GM12878 (cell line): ENCODE data around the gene SMG9.

Experiments
- BCLAF1 ChIP-seq: fragments of 450-650 bp; IDR thresholded peaks from 2 replicates; pipeline ENCODE4 v1.6.1; 2017; ENCODE audit warnings: antibody characterized with exemption, mild to moderate bottlenecking, moderate library complexity
- CTCF ChIP-seq, 3 experiments: IDR thresholded peaks in 2 of 3; conservative IDR thresholded peaks in 1 of 3; 2 replicates each; pipeline ENCODE4 v1.5.1; 2011; ENCODE audit warnings: low read depth in 3 of 3, low read length in 3 of 3, mild to moderate bottlenecking in 3 of 3, control low read depth in 2 of 3, moderate library complexity in 2 of 3, inconsistent platforms in 1 of 3, mixed read lengths in 1 of 3; ENCODE audit not compliant: control insufficient read depth in 2 of 3, insufficient read depth in 1 of 3; ENCODE audit errors: extremely low read depth in 1 of 3
- MYC ChIP-seq: IDR thresholded peaks from 2 replicates; pipeline ENCODE4 v1.6.1; 2011; ENCODE audit warnings: mild to moderate bottlenecking, low read length, moderate library complexity, inconsistent platforms; ENCODE audit not compliant: insufficient read depth, insufficient replicate concordance, insufficient read length, severe bottlenecking
- POLR2AphosphoS5 ChIP-seq: IDR thresholded peaks from 2 replicates; pipeline ENCODE4 v1.6.1; 2011; ENCODE audit warnings: mild to moderate bottlenecking, low read length, inconsistent platforms
- RFX5 ChIP-seq: IDR thresholded peaks from 2 replicates; pipeline ENCODE4 v1.6.1; 2011; ENCODE audit warnings: low read depth, low read length, improper control_type of control experiment

DNA sequence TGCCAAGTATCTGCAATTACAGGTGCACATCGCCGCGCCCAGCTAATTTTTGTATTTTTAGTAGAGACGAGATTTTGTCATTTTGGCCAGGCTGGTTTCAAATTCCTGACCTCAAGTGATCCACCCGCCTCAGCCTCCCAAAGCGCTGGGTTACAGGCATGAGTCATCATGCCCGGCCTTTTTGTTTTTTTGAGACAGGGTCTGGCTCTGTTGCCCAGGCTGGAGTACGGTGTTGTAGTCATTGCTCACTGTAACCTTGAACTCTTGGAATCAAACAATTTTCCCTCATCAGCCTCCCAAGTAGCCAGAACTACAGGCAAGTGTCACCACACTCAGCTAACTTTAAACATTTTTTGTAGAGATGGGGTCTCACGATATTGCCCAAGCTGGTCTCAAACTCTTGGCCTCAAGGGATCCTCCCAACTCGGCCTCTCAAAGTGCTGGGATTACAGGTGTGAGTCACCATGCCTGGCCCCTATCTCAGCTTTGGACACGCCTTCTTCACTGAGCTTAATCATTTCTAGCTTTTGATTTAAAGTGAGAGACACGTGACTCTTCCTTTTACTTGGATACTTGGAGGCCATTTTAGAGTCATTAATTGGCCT lies 42.9 kb downstream of the SMG9 start:
- TF ChIP-seq CTCF (IDR thresholded peaks at IDR 0.05 in 2 of 3, conservative IDR thresholded peaks at IDR 0.05 in 1 of 3; ENCODE audit: control insufficient read depth in 2 of 3, extremely low read depth in 1 of 3, insufficient read depth in 1 of 3, low read depth in 3 of 3, low read length in 3 of 3) (no peak), MYC (no peak), POLR2AphosphoS5 (no peak), BCLAF1 (no peak), RFX5 (no peak)
